Left lung (tissue), 14 donors: Measurements from ENCODE around the gene CHORDC1. TPM values are rescaled to one million over a fixed set of nuclear protein-coding genes. Genes with fewer than 3 reads are reported as not detected.
A peak's percentile ranks its signal among the peaks of the same experiment; 100 is the strongest.

Experiments
- ATAC-seq: fragments of 200-7000 bp; cut with Tn5 transposase; one replicate; pipeline ENCODE4 v1.9.1; 2020; ENCODE audit warnings: moderate library complexity
- DNase-seq, 4 donors: peaks; one replicate each; pipeline ENCODE4 v3.0.0-alpha.2; 2013 to 2020
- H3K27ac ChIP-seq, 2 donors: fragments of 200-600 bp; sonication (generic) in 1 of 2; one replicate each; pipeline versions ENCODE4 v1.5.0 to v1.8.0; 2020 to 2021
- H3K27me3 ChIP-seq, 2 donors: fragments of 200-600 bp; sonication (generic) in 1 of 2; one replicate each; pipeline versions ENCODE4 v1.5.0 to v1.8.0; 2020 to 2021
- H3K36me3 ChIP-seq, 2 donors: fragments of 200-600 bp; sonication (generic) in 1 of 2; one replicate each; pipeline versions ENCODE4 v1.5.0 to v1.8.0; 2020 to 2021
- H3K4me1 ChIP-seq, 2 donors: fragments of 200-600 bp; one replicate each; pipeline ENCODE4 v1.8.0; 2021
- H3K4me3 ChIP-seq, 2 donors: fragments of 200-600 bp; sonication (generic) in 1 of 2; one replicate each; pipeline versions ENCODE4 v1.5.0 to v1.8.0; 2020 to 2021; ENCODE audit warnings: mild to moderate bottlenecking in 1 of 2
- H3K9me3 ChIP-seq, 2 donors: fragments of 200-600 bp; sonication (generic) in 1 of 2; one replicate each; pipeline versions ENCODE4 v1.5.0 to v1.8.0; 2020 to 2021
- CTCF ChIP-seq, 2 donors: fragments of 200-600 bp; sonication (generic) in 1 of 2; IDR thresholded peaks; one replicate each; pipeline versions ENCODE4 v1.5.0 to v1.8.0; 2021; ENCODE audit warnings: antibody characterized with exemption in 2 of 2
- intact Hi-C, 2 donors: fragments of 100-400 bp; cut with DNase I; formaldehyde crosslinking; loops; one replicate each; pipeline versions ENCODE4 v1.11.2 to v1.14.2; 2022
- long read RNA-seq, 12 donors: library from polyadenylated mRNA in 2 of 12; unstranded in 2 of 12; transcript quantifications; one replicate each; pipeline ENCODE4 v2.0.0 and lab custom pipeline, GENCODE V29; 2019 to 2026
- polyA plus RNA-seq, 6 donors: library from polyadenylated mRNA; unstranded; fragments of 120-200 nt; gene quantifications; one replicate each; pipeline ENCODE4 v1.2.1, GENCODE V29; 2013; ENCODE audit not compliant: insufficient read length in 6 of 6
- total RNA-seq, 2 donors: library from RNA; stranded (reverse); fragmentation: NEBNext Ultra II Directional; extraction: Animal tissue kit (Norgen Biotek cat#: 25700); gene quantifications; one replicate each; pipeline ENCODE4 v1.2.1, GENCODE V29; 2021
- donor health status: DM: no; HTN: yes; CAD: no.
- donor health status: DM: no; HTN: no; CAD: no.

Gene CHORDC1
- total RNA-seq (10 to 100 TPM; 26.6 to 42.0 TPM), polyA plus RNA-seq (10 to 100 TPM; 48.2 to 66.4 (median 57.9) TPM)
- long read RNA-seq, donor 1, full-length matches to known transcripts: 7 of 32 reads
- long read RNA-seq, donor 1, partial matches to known transcripts: 25 of 32 reads
- long read RNA-seq, donor 1, other reads (novel, unspliced or antisense): 0 of 32 reads
- long read RNA-seq, donor 2, full-length matches to known transcripts: 5 of 14 reads
- long read RNA-seq, donor 2, partial matches to known transcripts: 9 of 14 reads
- long read RNA-seq, donor 2, other reads (novel, unspliced or antisense): 0 of 14 reads
- long read RNA-seq, donor 3, partial matches to known transcripts: 7 of 10 reads
- long read RNA-seq, donor 3, other reads (novel, unspliced or antisense): 0 of 10 reads
- long read RNA-seq, donor 4, partial matches to known transcripts: 5 of 8 reads
- long read RNA-seq, donor 4, other reads (novel, unspliced or antisense): 0 of 8 reads
- long read RNA-seq, donor 5, full-length matches to known transcripts: 8 of 15 reads
- long read RNA-seq, donor 5, partial matches to known transcripts: 7 of 15 reads
- long read RNA-seq, donor 5, other reads (novel, unspliced or antisense): 0 of 15 reads
- long read RNA-seq, donor 6, partial matches to known transcripts: 0 of 6 reads
- long read RNA-seq, donor 6, other reads (novel, unspliced or antisense): 0 of 6 reads
- long read RNA-seq, donor 7, full-length matches to known transcripts: 10 of 15 reads
- long read RNA-seq, donor 7, partial matches to known transcripts: 5 of 15 reads
- long read RNA-seq, donor 7, other reads (novel, unspliced or antisense): 0 of 15 reads
- long read RNA-seq, donor 8, partial matches to known transcripts: 14 of 18 reads
- long read RNA-seq, donor 8, other reads (novel, unspliced or antisense): 0 of 18 reads
- long read RNA-seq, donor 9: 0 reads
- long read RNA-seq, donor 10, partial matches to known transcripts: 3 of 6 reads
- long read RNA-seq, donor 10, other reads (novel, unspliced or antisense): 0 of 6 reads
- long read RNA-seq, donor 11, full-length matches to known transcripts: 10 of 32 reads
- long read RNA-seq, donor 11, partial matches to known transcripts: 22 of 32 reads
- long read RNA-seq, donor 11, other reads (novel, unspliced or antisense): 0 of 32 reads
- long read RNA-seq, donor 12, full-length matches to known transcripts: 5 of 21 reads
- long read RNA-seq, donor 12, partial matches to known transcripts: 16 of 21 reads
- long read RNA-seq, donor 12, other reads (novel, unspliced or antisense): 0 of 21 reads

GRCh38 chr11:90222459-90223247 is at the start of gene CHORDC1:
TSS of gene CHORDC1 (minus strand) at chr11:90223049. CDS start at chr11:90222954, 95 bp downstream.
- Histone ChIP-seq H3K27ac (peak within 1 kb of the TSS; percentile 85 to 97), H3K27me3 (no peaks in the 10 kb centered on the region), H3K36me3 (peaks cover 0 to under 1% of the 10 kb centered on the region in 2 donors), H3K9me3 (no peaks in the 10 kb centered on the region), H3K4me1 (peaks cover 22 to 45% of the 10 kb centered on the region in 2 donors), H3K4me3 (peak within 1 kb of the TSS; percentile 59 to 74)
- TF ChIP-seq CTCF (IDR thresholded peaks at IDR 0.05): no peak
- intact Hi-C loops: no loop called here
- DNase-seq: peak; percentile 82 to 97 (median 92)
- peak; percentile 97 for ATAC-seq

GRCh38 chr11:90257158-90257525 is 34.3 kb upstream of the CHORDC1 start:
- ATAC-seq (no peak), DNase-seq (no peak)
- no peaks in the 10 kb centered on the region for H3K9me3 ChIP-seq
- no peak overlapping the region for H3K4me3 ChIP-seq
- no peak for TF ChIP-seq CTCF (IDR thresholded peaks at IDR 0.05)
- H3K27ac ChIP-seq: no peak overlapping the region
- H3K27me3 ChIP-seq: no peaks in the 10 kb centered on the region
- no peaks in the 10 kb centered on the region for H3K4me1 ChIP-seq
- H3K36me3 ChIP-seq: no peaks in the 10 kb centered on the region
- intact Hi-C loops: no loop called here

- DNase-seq (no peak), ATAC-seq (no peak)
- Histone ChIP-seq H3K9me3 (no peaks in the 10 kb centered on the region), H3K27ac (no peak overlapping the region), H3K4me3 (no peak overlapping the region), H3K36me3 (no peaks in the 10 kb centered on the region), H3K4me1 (no peaks in the 10 kb centered on the region), H3K27me3 (no peaks in the 10 kb centered on the region)
- TF ChIP-seq CTCF (IDR thresholded peaks at IDR 0.05): no peak
- intact Hi-C loops: no loop called here
Measured at GRCh38 chr11:90256404-90257157, 33.7 kb upstream of the CHORDC1 start.

GRCh38 chr11:90254065-90254464 is 31.2 kb upstream of the CHORDC1 start:
- DNase-seq: no peak
- Histone ChIP-seq H3K36me3 (no peaks in the 10 kb centered on the region), H3K9me3 (no peaks in the 10 kb centered on the region), H3K4me3 (no peak overlapping the region), H3K27ac (no peak overlapping the region), H3K4me1 (no peaks in the 10 kb centered on the region), H3K27me3 (no peaks in the 10 kb centered on the region)
- no peak for TF ChIP-seq CTCF (IDR thresholded peaks at IDR 0.05)
- intact Hi-C loops: no loop called here
- ATAC-seq: no peak
